Mesothelial cell of epicardium (in vitro differentiated cells): Measurements from ENCODE around the gene TMA7B. TPM values are rescaled to one million over a fixed set of nuclear protein-coding genes. Genes with fewer than 3 reads are reported as not detected.

Experiments
- DNase-seq, 2 experiments: peaks; one replicate each; pipeline ENCODE4 v3.0.0; 2021; ENCODE audit warnings: low spot score in 2 of 2; ENCODE audit not compliant: unreplicated experiment in 2 of 2
- H3K27ac Mint-ChIP-seq: 2 replicates; pipeline ENCODE4 v1.8.0; 2021; ENCODE audit warnings: mixed read lengths
- H3K27me3 Mint-ChIP-seq: 2 replicates; pipeline ENCODE4 v1.8.0; 2021; ENCODE audit warnings: low read depth, mixed read lengths
- H3K36me3 Mint-ChIP-seq: 2 replicates; pipeline ENCODE4 v1.8.0; 2021; ENCODE audit warnings: mixed read lengths
- H3K4me1 Mint-ChIP-seq: 2 replicates; pipeline ENCODE4 v1.8.0; 2021; ENCODE audit warnings: mixed read lengths
- H3K4me3 Mint-ChIP-seq: 2 replicates; pipeline ENCODE4 v1.8.0; 2021; ENCODE audit warnings: mild to moderate bottlenecking, moderate library complexity, mixed read lengths
- H3K9me3 Mint-ChIP-seq: 2 replicates; pipeline ENCODE4 v1.8.0; 2021; ENCODE audit warnings: mixed read lengths
- CTCF ChIP-seq: fragments of 200-600 bp; sonication (generic); IDR thresholded peaks from one replicate; pipeline ENCODE4 v1.5.0; 2021; ENCODE audit warnings: antibody characterized with exemption; ENCODE audit not compliant: unreplicated experiment
- total RNA-seq: library from RNA; stranded (reverse); gene quantifications from 3 replicates; pipeline ENCODE4 v1.2.1, GENCODE V29; 2021

Gene TMA7B
- total RNA-seq, 1 donor from 2014 or later = not detected

- Mint-ChIP-seq H3K9me3 (no peaks in the 10 kb centered on the region), H3K27ac (no peak overlapping the region), H3K36me3 (no peaks in the 10 kb centered on the region), H3K27me3 (peaks cover 45% of the 10 kb centered on the region), H3K4me1 (no peaks in the 10 kb centered on the region), H3K4me3 (no peak overlapping the region)
- no peak for TF ChIP-seq CTCF
- no peak for DNase-seq
Measured at GRCh38 chr22:39927544-39927943, 32.7 kb upstream of the TMA7B start.

- DNase-seq = no peak
- H3K27ac Mint-ChIP-seq = no peak overlapping the region
- no peaks in the 10 kb centered on the region for H3K9me3 Mint-ChIP-seq
- no peaks in the 10 kb centered on the region for H3K36me3 Mint-ChIP-seq
- no peaks in the 10 kb centered on the region for H3K4me1 Mint-ChIP-seq
- peaks cover 48% of the 10 kb centered on the region for H3K27me3 Mint-ChIP-seq
- H3K4me3 Mint-ChIP-seq = no peak overlapping the region
- no peak for TF ChIP-seq CTCF
Measured at GRCh38 chr22:39928536-39929520, 31.4 kb upstream of the TMA7B start.

DNA sequence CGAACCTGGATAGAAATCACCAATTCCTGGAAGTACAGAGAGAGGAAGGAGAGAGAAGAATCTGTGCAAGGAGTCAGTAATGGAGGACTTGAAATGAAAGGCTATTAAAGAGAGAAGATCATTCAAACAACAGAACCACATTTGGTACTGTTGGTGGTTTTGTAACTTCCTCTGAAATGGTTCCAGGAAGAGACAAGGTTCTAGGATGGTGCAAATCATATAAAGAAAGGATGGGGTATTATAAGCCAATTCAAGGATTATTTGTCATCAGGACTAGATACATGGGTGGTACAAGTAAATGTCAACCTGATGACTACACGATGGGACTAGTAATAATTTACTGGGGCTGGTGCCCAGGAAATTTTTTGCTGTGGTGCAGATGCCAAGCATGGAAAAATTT, 28.9 kb upstream of the TMA7B start:
- H3K27me3 Mint-ChIP-seq = peaks cover 52% of the 10 kb centered on the region
- H3K36me3 Mint-ChIP-seq = no peaks in the 10 kb centered on the region
- H3K4me1 Mint-ChIP-seq = no peaks in the 10 kb centered on the region
- no peak for TF ChIP-seq CTCF
- H3K27ac Mint-ChIP-seq = no peak overlapping the region
- no peak overlapping the region for H3K4me3 Mint-ChIP-seq
- H3K9me3 Mint-ChIP-seq = no peaks in the 10 kb centered on the region
- no peak for DNase-seq

- H3K9me3 Mint-ChIP-seq = no peaks in the 10 kb centered on the region
- no peaks in the 10 kb centered on the region for H3K36me3 Mint-ChIP-seq
- H3K4me3 Mint-ChIP-seq = no peak overlapping the region
- peaks cover 55% of the 10 kb centered on the region for H3K27me3 Mint-ChIP-seq
- no peak for TF ChIP-seq CTCF
- H3K4me1 Mint-ChIP-seq = no peaks in the 10 kb centered on the region
- no peak for DNase-seq
- no peak overlapping the region for H3K27ac Mint-ChIP-seq
Measured at GRCh38 chr22:39932166-39932565, 28.0 kb upstream of the TMA7B start.

DNA sequence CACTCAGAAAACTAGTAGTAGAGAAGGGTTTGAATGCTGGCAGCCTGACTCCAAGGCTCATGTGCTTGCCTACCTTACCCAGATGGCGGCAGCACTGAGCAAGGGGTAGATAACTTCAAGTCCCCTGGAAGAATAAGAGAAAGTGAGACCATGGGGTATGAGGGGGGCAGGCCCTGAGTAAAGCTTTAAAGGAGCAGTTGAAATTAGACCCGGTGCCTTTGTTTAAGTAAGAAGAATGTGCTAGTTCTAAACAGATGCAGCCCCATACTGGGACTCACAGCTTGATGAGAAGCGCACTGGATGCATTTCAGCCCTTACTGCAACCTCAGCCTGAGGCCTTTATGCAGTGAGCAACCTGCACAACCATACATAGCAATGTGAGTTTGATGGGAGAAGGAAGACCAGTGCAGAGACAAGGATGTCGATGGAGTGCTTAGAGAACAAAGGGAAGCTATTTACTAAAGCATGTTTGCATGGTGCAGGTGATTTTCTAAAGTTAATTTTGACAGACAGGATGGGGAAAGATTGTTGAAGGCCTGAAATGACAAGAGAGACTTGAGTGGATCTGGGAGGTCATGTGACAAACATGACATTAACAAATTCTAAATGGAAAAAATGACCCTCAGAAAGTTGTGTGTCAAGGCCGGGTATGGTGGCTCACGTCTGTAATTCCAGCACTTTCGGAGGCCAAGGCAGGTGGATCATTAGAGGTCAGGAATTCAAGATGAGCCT, 27.1 kb upstream of the TMA7B start:
- H3K36me3 Mint-ChIP-seq = no peaks in the 10 kb centered on the region
- H3K4me1 Mint-ChIP-seq = peaks cover under 1% of the 10 kb centered on the region
- no peaks in the 10 kb centered on the region for H3K9me3 Mint-ChIP-seq
- peak; percentile 52 for TF ChIP-seq CTCF
- H3K4me3 Mint-ChIP-seq = no peak overlapping the region
- no peak for DNase-seq
- H3K27ac Mint-ChIP-seq = no peak overlapping the region
- peaks cover 56% of the 10 kb centered on the region for H3K27me3 Mint-ChIP-seq
